Motor neuron (in vitro differentiated cells): ENCODE data around the gene DAP3. TPM values are rescaled to one million over a fixed set of nuclear protein-coding genes. Genes with fewer than 3 reads are reported as not detected.
"Not testable (repeated sequence)": the region's sequence is repeated elsewhere in the genome, so short reads cannot be mapped to it uniquely, and the experiment has no call there.

ENCODE experiments used
- ATAC-seq, 8 experiments: fragments of 200-7000 bp; cut with Tn5 transposase; replicated peaks in 6 of 8; 2 replicates each; pipeline ENCODE4 v1.8.0; 2021; ENCODE audit warnings: mild to moderate bottlenecking in 8 of 8, moderate library complexity in 8 of 8
- H3K27ac ChIP-seq, 2 donors: fragments of 250-450 bp; sonication (Bioruptor Pico); 2 replicates each; pipeline ENCODE4 v1.9.0; 2021; ENCODE audit warnings: antibody characterized with exemption in 2 of 2, mild to moderate bottlenecking in 2 of 2, moderate library complexity in 1 of 2
- H3K4me1 ChIP-seq, 2 donors: fragments of 250-450 bp; sonication (Bioruptor Pico); replicated peaks in 1 of 2; 2 replicates each; pipeline ENCODE4 v1.6.1; 2021; ENCODE audit warnings: antibody characterized with exemption in 2 of 2, mild to moderate bottlenecking in 2 of 2, moderate library complexity in 1 of 2
- H3K4me3 ChIP-seq, 5 donors: fragments of 250-450 bp; sonication (Bioruptor Pico); 2 replicates each; pipeline ENCODE4 v1.9.0; 2021; ENCODE audit warnings: antibody characterized with exemption in 5 of 5, mild to moderate bottlenecking in 5 of 5, moderate library complexity in 4 of 5
- WGBS, 10 experiments: fragments of 450-650 bp; shearing (Covaris generic); methylation state at CpG; one replicate each; pipeline ENCODE4 v1.0.0; 2022; 5-methylcytosine and 5-hydroxymethylcytosine counted together
- in situ Hi-C, 9 experiments: fragments of 400-800 bp; cut with MboI; loops; one replicate each; pipeline ENCODE4 v1.15.0; 2021; ENCODE audit warnings: low sequenced_read_pairs in 9 of 9, low pct_unique_long_range_greater_than_20kb in 2 of 9; ENCODE audit not compliant: unreplicated experiment in 9 of 9
- total RNA-seq, 8 experiments: library from RNA; unstranded; fragments of 300-600 nt; gene quantifications; 2 replicates each; pipeline versions ENCODE4 v1.2.3 to v1.2.4, GENCODE V29; 2022

Gene DAP3
- total RNA-seq, 8 experiments from 2014 or later: 88.3 to 169 (median 120) TPM

GRCh38 chr1:155694167-155694566, 5.3 kb downstream of the DAP3 start:
- Histone ChIP-seq H3K4me1 (peaks cover 15 to 19% of the 10 kb centered on the region in 2 donors), H3K27ac (no peak overlapping the region), H3K4me3 (no peak overlapping the region)
- ATAC-seq: no peak
- WGBS, 10 experiments: 83 to 94% (median 88%) methylated on average over 2 to 7 of the region's 7 CpGs; no CpG with 5 or more reads in 4 of the 10 experiments
- in situ Hi-C loops: no loop called here

DNA sequence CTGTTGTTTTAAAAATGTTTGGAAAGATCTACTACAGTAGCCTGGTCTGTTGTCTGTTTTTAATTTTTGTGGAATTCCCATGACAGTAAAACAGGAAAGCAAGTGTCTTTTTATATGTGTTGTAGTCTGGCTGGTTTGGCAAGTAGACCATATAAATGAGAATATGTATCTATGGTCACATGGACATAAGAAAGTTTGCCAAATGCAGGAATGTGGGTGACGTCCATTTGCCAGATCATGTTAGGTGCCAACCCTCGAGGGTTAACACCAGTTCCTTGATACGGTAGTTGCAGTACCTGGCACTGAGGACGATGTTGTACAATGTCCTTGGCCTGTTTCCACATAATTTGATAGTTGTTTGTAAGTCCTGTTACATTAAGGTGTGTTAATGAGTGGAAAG, 6.2 kb downstream of the DAP3 start:
- WGBS, 10 experiments: 0 to 95% (median 67%) methylated on average over 1 to 4 of the region's 4 CpGs; no CpG with 5 or more reads in 2 of the 10 experiments
- Histone ChIP-seq H3K4me3 (peak overlapping the region in 1 of 5 donors; percentile 9), H3K4me1 (peaks cover 10 to 17% of the 10 kb centered on the region in 2 donors), H3K27ac (no peak overlapping the region)
- in situ Hi-C loops: no loop called here
- ATAC-seq: peak in 2 of 8 experiments; percentile 14 to 44

GRCh38 chr1:155695608-155696007, 6.7 kb downstream of the DAP3 start:
- Histone ChIP-seq H3K27ac (no peak overlapping the region), H3K4me3 (no peak overlapping the region), H3K4me1 (peaks cover 6 to 17% of the 10 kb centered on the region in 2 donors)
- in situ Hi-C loops: no loop called here
- 80 to 100% (median 94%) methylated on average over 1 to 3 of the region's 3 CpGs; no CpG with 5 or more reads in 1 of the 10 experiments for WGBS, 10 experiments
- no peak for ATAC-seq

- Histone ChIP-seq H3K4me3 (no peak overlapping the region), H3K27ac (no peak overlapping the region), H3K4me1 (peaks cover 6 to 17% of the 10 kb centered on the region in 2 donors)
- no peak for ATAC-seq
- in situ Hi-C loops: no loop called here
Measured at GRCh38 chr1:155696524-155696923, 7.6 kb downstream of the DAP3 start.

DNA sequence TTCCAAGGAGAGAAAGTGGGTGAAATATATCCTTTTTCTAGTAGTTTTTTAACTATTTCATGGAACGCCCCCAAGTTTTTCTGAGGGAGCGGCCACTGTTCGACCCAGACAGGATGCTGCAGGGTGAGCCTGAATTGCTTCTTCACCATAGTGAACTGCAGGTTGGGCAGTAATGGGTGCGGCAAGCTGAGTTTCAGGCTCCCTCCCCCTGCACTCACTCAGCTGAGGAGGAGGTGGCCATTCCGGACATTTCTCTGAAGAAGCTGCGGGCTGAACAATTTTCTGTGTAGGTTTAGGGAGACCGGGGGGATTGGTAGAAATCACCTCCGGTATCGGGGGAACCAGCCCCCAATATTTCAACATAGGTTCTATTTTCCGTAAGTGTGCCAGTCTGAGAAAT, 8.2 kb downstream of the DAP3 start:
- 80 to 100% (median 97%) methylated on average over 1 to 10 of the region's 10 CpGs; no CpG with 5 or more reads in 3 of the 10 experiments for WGBS, 10 experiments

DNA sequence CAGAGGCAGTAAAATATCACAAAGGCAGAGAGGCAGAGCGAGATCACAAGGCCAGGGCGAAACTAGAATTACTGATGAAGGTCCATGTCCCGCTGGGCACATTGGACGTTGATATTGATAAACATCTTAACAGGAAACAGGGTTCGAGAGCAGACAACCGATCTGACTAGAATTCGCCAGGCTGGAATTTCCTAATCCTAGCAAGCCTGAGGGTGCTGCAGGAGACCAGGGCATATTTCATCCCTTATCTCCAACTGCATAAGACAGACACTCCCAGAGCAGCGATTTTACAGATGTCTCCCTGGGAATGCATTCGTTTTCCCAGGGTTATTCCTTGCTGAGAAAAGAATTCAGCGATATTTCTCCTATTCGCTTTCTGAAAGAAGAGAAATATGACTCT, 8.7 kb downstream of the DAP3 start:
- H3K4me3 ChIP-seq, H3K27ac ChIP-seq, in situ Hi-C loops, ATAC-seq: not testable (repeated sequence)
- H3K4me1 ChIP-seq: peaks cover 6 to 17% of the 10 kb centered on the region in 2 donors
- 74 to 89% (median 81%) methylated on average over 4 to 11 of the region's 11 CpGs; no CpG with 5 or more reads in 5 of the 10 experiments for WGBS, 10 experiments

More for the DNA sequence above, 8.2 kb downstream of the DAP3 start:
- peaks cover 6 to 17% of the 10 kb centered on the region in 2 donors for H3K4me1 ChIP-seq
- peak overlapping the region in 1 of 2 donors; percentile 6 for H3K27ac ChIP-seq
- in situ Hi-C loops: no loop called here
- ATAC-seq: peak in 1 of 8 experiments; percentile 39
- H3K4me3 ChIP-seq: no peak overlapping the region

DNA sequence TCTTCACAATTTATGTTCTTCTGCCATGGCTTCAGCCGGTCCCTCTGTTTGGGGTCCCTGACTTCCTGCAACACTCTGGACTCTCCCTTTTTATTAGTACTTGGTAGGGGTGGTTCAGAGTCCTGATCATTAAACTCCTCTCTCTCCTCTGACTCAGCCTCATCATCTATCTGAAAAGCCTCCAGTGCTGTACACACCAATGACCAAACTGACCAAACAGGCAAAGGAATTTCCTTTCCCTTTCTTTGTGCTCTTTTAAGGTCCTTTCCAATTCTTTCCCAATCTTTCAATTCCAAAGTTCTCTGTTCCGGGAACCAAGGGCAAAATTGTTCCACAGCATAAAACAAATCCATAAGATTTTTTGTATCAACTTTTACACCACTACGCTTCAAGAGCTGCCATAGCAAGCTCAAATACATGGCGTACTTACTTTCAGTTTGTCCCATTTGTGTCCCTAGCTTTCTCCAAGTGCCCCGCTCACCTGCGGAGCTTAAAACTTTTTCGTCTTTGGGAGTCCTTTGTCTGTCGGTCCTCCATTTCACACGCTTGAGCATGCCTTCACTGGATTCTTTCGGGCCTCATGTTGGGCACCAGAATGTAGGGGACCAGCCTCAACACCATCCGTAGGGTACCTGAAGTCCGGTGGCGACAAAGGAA, 9.6 kb downstream of the DAP3 start:
- 89 to 100% (median 93%) methylated on average over 6 to 13 of the region's 13 CpGs for WGBS, 10 experiments
- no peak for ATAC-seq

GRCh38 chr1:155699062-155699461, 10.2 kb downstream of the DAP3 start:
- in situ Hi-C loops, H3K4me3 ChIP-seq, ATAC-seq, H3K27ac ChIP-seq: not testable (repeated sequence)
- WGBS, 10 experiments: 60 to 100% (median 90%) methylated on average over 1 to 4 of the region's 4 CpGs; no CpG with 5 or more reads in 7 of the 10 experiments
- H3K4me1 ChIP-seq: peaks cover 6 to 17% of the 10 kb centered on the region in 2 donors

More for the DNA sequence above, 9.6 kb downstream of the DAP3 start:
- H3K4me3 ChIP-seq: no peak overlapping the region
- in situ Hi-C loops: no loop called here
- peaks cover 6 to 17% of the 10 kb centered on the region in 2 donors for H3K4me1 ChIP-seq
- H3K27ac ChIP-seq: no peak overlapping the region

DNA sequence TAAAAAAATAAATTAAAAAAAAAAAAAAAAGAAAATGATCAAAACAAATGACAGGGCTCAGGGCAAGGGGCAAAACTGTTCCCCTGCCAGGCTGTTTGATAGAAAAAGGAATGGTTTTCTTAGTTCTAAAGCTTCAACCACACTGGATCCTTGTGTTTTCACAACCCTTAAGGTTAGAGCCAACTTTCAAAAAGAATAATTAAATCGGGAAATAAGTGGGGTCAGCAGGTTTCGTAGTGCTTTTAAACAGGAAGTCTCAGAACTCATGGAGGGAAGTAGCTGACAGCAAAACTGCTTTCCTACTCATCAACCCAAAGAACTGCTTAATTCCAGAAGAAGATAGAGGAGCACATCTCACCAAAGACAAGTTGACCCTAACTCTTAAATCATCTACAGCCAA, 12.8 kb downstream of the DAP3 start:
- 53 to 100% (median 83%) methylated on average over 1 to 2 of the region's 2 CpGs; no CpG with 5 or more reads in 1 of the 10 experiments for WGBS, 10 experiments
- not testable (repeated sequence) for ATAC-seq, H3K4me1 ChIP-seq, H3K4me3 ChIP-seq, H3K27ac ChIP-seq
- in situ Hi-C loops: loop anchor here in 1 of 9 experiments (25.0 kb wide), 1 partner anchor 111 kb away; no protein-coding TSS in a partner anchor

DNA sequence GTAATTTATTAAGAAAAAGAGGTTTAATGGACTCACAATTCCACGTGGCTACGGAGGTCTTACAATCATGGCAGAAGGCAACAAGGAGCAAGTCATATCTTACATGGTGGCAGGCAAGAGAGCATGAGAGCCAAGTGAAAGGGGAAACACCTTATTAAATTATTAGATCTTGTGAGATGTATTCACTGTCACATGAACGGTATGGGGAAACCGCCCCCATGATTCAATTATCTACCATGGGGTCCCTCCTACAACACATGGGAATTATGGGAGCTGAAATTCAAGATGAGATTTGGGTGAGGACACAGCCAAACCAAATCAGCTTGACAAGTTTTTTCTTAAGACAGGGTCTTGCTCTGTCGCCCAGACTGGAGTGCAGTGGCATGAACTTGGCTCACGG, 14.3 kb downstream of the DAP3 start:
- Histone ChIP-seq H3K27ac (no peak overlapping the region), H3K4me3 (no peak overlapping the region), H3K4me1 (no peaks in the 10 kb centered on the region)
- in situ Hi-C loops: loop anchor here in 1 of 9 experiments (25.0 kb wide), 1 partner anchor 109 kb away; no protein-coding TSS in a partner anchor
- WGBS, 10 experiments: 83 to 100% (median 96%) methylated on average over 2 to 6 of the region's 6 CpGs
- no peak for ATAC-seq

- in situ Hi-C loops: loop anchor here in 1 of 9 experiments (25.0 kb wide), 1 partner anchor 108 kb away; no protein-coding TSS in a partner anchor
- ATAC-seq, H3K4me3 ChIP-seq, H3K4me1 ChIP-seq, H3K27ac ChIP-seq: not testable (repeated sequence)
- WGBS, 10 experiments: 80 to 100% (median 98%) methylated on average over 1 to 4 of the region's 5 CpGs; no CpG with 5 or more reads in 4 of the 10 experiments
Measured at GRCh38 chr1:155704414-155704813, 15.5 kb downstream of the DAP3 start.

DNA sequence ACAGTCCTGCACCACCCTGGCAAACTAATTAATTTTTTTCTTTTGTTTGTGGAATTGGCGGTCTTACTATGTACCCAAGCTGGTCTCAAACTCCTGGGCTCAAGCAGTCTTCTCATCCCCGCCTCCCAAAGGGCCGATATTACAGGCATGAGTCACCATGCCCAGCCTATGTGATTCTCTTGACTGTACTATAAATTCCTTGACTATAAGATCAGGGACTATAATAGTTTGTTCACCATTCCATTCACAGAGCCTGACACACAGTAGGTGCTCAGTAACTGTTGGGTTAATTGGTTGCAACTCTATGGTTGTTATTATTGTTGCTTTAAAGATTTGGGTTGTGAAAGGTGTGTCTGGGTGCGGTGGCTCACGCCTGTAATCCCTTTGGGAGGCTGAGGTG, 17.2 kb downstream of the DAP3 start:
- Histone ChIP-seq H3K4me3 (no peak overlapping the region), H3K27ac (no peak overlapping the region), H3K4me1 (no peaks in the 10 kb centered on the region)
- peak in 2 of 8 experiments; percentile 33 to 52 for ATAC-seq
- in situ Hi-C loops: loop anchor here in 1 of 9 experiments (25.0 kb wide), 1 partner anchor 106 kb away; no protein-coding TSS in a partner anchor
- 69 to 100% (median 100%) methylated on average over 1 to 5 of the region's 5 CpGs for WGBS, 10 experiments

DNA sequence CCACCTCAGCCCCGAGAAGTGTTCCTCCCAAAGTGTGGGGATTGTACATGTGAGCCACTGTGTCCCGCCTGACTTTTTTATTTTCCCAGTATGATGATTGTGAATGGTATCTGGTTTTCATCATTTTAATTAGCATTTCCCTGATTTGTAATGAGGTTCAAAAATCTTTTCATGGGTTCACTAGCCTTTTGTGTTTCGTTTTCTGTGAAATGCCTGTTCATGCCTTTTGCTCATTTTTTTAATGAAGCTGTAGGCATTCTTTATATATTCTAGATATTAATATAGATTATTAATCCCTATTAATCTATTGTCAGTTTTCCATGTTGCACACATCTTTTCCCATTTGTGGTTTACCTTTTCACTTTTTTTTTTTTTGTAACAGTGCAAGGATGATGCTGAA, 20.5 kb downstream of the DAP3 start:
- 86 to 100% (median 96%) methylated on average over 1 to 3 of the region's 3 CpGs for WGBS, 10 experiments
- ATAC-seq: no peak
- no peak overlapping the region for H3K27ac ChIP-seq
- no peak overlapping the region for H3K4me3 ChIP-seq
- H3K4me1 ChIP-seq: no peaks in the 10 kb centered on the region
- in situ Hi-C loops: loop anchor here in 1 of 9 experiments (25.0 kb wide), 1 partner anchor 103 kb away; no protein-coding TSS in a partner anchor
